Measurements from ENCODE around the gene GLT6D1.

DNA sequence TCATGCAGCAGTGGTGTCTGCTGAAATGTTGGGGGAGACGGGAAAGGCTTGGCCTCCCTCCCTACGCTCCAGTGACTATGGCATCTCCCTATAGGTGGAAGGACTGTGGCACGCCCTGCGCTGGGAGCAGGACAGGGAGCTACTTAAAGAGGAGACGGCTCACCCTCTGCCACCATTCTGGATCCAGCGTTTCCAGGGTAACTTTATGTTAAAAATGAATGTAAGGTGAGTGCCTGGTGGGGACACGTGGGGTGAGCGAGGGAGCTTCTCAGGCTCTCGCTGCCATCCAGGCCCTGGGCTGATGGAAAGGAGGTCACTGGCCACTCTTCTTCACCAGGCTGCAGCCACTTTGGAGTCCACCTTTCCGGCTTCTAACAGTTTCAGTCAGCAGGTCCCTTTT lies 62.1 kb downstream of the GLT6D1 start:
- TF ChIP-seq, protein P1, sequence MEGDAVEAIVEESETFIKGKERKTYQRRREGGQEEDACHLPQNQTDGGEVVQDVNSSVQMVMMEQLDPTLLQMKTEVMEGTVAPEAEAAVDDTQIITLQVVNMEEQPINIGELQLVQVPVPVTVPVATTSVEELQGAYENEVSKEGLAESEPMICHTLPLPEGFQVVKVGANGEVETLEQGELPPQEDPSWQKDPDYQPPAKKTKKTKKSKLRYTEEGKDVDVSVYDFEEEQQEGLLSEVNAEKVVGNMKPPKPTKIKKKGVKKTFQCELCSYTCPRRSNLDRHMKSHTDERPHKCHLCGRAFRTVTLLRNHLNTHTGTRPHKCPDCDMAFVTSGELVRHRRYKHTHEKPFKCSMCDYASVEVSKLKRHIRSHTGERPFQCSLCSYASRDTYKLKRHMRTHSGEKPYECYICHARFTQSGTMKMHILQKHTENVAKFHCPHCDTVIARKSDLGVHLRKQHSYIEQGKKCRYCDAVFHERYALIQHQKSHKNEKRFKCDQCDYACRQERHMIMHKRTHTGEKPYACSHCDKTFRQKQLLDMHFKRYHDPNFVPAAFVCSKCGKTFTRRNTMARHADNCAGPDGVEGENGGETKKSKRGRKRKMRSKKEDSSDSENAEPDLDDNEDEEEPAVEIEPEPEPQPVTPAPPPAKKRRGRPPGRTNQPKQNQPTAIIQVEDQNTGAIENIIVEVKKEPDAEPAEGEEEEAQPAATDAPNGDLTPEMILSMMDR (IDR thresholded peaks at IDR 0.05): no peak
- TF ChIP-seq POLR2A (IDR thresholded peaks at IDR 0.05) (no peak), EP300 (IDR thresholded peaks at IDR 0.05) (no peak)
